ENCODE results near the gene CFAP210.

DNA sequence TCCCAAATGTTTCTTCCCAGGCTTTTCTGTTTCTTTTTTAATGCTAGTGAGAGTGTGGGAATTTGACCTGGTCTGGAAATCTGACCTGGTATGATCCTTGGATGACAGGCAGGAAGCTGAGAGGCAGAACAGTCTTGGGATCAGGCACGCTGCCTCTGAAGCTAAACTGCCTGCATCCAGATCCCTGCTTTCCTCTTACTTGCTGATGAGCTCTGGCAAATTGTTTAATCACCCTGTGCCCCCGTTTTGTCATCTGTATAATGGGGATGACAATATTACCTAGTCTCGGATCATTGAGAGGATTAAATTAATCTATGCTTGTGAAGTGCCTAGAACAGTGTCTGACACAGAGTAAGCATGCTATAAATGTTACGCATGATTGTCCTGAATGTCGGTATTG, 42.7 kb upstream of the CFAP210 start:
- TF ChIP-seq CTCF (IDR thresholded peaks at IDR 0.05) (no peak), POLR2A (IDR thresholded peaks at IDR 0.05) (no peak)
